ENCODE data around the gene TMCO4.
A peak's percentile ranks its signal among the peaks of the same experiment; 100 is the strongest.

The TMCO4 gene

GRCh38 chr1:19717467-19717866, 82.2 kb downstream of the TMCO4 start:
- Mint-ChIP-seq H3K4me3 (no peak overlapping the region), H3K27me3 (no peaks in the 10 kb centered on the region), H3K36me3 (peaks cover 18% of the 10 kb centered on the region), H3K9me3 (no peaks in the 10 kb centered on the region), H3K4me1 (peaks cover 7% of the 10 kb centered on the region), H3K27ac (no peak overlapping the region)
- DNase-seq (ENCODE audit: low spot score in 2 of 2) (no peak), ATAC-seq (ENCODE audit: low read depth) (no peak)

GRCh38 chr1:19715334-19716203, 84.1 kb downstream of the TMCO4 start:
- no peaks in the 10 kb centered on the region for H3K27me3 Mint-ChIP-seq
- H3K27ac Mint-ChIP-seq: no peak overlapping the region
- H3K9me3 Mint-ChIP-seq: no peaks in the 10 kb centered on the region
- no peak overlapping the region for H3K4me3 Mint-ChIP-seq
- DNase-seq (ENCODE audit: low spot score in 2 of 2) (peak; percentile 69 to 72), ATAC-seq (ENCODE audit: low read depth) (peak; percentile 99)
- peaks cover 16% of the 10 kb centered on the region for H3K36me3 Mint-ChIP-seq
- peaks cover 5% of the 10 kb centered on the region for H3K4me1 Mint-ChIP-seq

DNA sequence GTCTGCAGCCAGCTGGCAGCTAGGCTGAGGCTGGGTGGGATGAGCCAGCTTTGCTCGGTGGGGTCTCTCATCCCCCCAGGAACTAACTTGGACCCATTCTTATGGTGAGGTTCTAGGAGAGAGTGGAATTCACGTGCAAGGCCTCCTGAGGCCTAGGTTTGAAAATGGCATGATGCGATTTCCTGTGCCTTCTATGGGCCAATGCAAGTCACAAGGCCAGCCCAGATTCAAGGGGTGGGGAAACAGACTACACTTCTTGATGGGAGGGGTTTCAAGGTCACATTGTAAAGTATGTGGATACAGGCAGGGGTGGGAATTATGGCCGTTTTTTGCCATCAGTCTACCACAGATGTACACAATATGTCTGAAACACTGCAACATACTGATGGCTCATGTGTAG, 86.8 kb downstream of the TMCO4 start:
- H3K9me3 Mint-ChIP-seq: no peaks in the 10 kb centered on the region
- peaks cover 5% of the 10 kb centered on the region for H3K4me1 Mint-ChIP-seq
- no peaks in the 10 kb centered on the region for H3K27me3 Mint-ChIP-seq
- H3K4me3 Mint-ChIP-seq: no peak overlapping the region
- H3K36me3 Mint-ChIP-seq: peaks cover 19% of the 10 kb centered on the region
- H3K27ac Mint-ChIP-seq: no peak overlapping the region
- ATAC-seq (ENCODE audit: low read depth) (no peak), DNase-seq (ENCODE audit: low spot score in 2 of 2) (no peak)

DNA sequence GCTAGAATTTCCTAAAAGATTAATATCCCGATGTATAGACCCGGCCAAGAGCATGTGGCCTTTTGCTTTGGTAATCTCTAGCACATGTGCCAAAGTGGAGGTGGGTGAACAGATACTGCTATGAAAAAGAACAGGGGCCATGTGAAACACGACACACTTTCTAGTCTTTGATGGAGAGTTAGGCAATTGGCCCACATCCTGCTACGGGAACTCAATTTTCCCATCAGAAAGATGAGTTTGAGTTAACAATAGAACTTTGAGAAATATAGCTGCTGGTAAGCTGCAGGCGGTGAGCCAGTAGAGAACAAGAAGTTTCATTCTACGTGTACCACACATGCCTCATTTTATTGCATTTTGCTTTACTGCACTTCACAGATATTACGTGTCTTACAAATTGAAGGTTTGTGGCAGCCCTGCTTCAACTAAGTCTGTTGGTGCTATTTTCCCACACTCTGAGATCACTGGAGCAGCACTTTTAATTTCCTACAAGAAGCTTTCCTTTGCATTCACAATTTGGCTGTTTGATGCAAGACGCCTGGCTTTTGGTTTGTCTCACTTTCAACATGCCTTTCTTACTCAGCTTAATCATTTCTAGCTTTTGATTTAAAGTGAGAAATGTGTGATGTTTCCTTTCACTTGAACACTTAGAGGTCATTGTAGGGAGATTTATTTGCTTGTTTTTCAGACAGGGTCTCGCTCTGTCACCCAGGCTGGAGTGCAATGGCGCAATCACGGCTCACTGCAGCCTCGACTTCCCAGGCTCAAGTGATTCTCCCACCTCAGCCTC, 88.7 kb downstream of the TMCO4 start:
- no peak overlapping the region for H3K4me3 Mint-ChIP-seq
- H3K9me3 Mint-ChIP-seq: no peaks in the 10 kb centered on the region
- no peak overlapping the region for H3K27ac Mint-ChIP-seq
- peaks cover 25% of the 10 kb centered on the region for H3K36me3 Mint-ChIP-seq
- H3K27me3 Mint-ChIP-seq: no peaks in the 10 kb centered on the region
- DNase-seq (ENCODE audit: low spot score in 2 of 2) (no peak), ATAC-seq (ENCODE audit: low read depth) (no peak)
- peaks cover 5% of the 10 kb centered on the region for H3K4me1 Mint-ChIP-seq

DNA sequence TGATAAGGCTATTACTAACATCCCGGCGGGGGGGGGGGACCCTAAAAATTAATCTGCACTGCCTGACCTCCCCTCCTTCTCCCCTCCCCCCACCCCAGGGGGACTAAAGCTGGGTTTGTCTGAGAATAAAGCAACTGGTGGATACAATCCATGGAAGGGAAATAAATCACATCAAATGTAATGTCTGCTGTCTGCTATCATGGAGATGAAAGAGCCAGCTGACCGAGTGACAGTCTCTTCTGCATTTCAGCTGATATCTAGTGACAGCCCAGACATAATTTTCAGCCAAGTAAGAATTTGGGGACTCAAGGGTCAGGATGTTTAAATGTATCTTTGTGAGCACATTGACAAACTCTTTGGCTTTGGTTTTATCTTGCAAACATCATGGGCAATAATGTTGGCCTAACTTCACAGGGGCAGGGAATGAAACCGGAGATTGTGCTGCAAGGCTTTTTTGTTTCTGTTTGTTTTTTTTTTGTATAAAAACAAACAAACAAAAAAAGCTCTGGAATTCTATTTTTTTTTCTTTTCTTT, 90.4 kb downstream of the TMCO4 start:
- Mint-ChIP-seq H3K4me3 (no peak overlapping the region), H3K27ac (no peak overlapping the region), H3K4me1 (peaks cover 2% of the 10 kb centered on the region), H3K27me3 (no peaks in the 10 kb centered on the region), H3K36me3 (peaks cover 25% of the 10 kb centered on the region), H3K9me3 (no peaks in the 10 kb centered on the region)
- ATAC-seq (ENCODE audit: low read depth): no peak
- DNase-seq (ENCODE audit: low spot score in 2 of 2): no peak

DNA sequence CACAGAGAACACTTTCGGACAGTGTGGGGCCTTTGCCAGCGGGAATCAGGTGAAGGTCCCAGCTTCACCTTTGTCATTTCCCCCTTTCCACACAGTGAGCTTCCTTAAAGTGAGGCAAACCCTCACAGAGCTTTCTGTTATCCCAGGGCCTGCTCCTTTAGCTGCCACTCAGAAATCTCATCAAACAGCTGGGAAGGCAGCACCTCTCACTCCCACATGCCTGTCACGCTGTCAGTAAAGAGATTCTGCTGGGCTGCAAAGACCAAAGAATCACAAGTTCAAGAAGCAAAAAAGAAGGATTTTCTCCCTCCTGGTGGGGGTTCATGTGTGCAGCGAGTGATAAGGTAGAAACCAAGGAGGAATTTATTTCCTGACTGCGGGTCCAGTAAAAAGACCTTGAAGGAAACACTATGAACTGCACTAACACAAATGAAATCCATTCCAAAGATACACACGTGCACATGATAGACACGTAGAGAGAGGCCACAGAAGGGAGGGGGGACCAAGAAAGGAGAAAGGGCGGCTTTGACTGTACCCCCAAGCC, 91.1 kb downstream of the TMCO4 start:
- H3K27ac Mint-ChIP-seq: no peak overlapping the region
- peaks cover 23% of the 10 kb centered on the region for H3K36me3 Mint-ChIP-seq
- H3K4me1 Mint-ChIP-seq: peaks cover 2% of the 10 kb centered on the region
- ATAC-seq (ENCODE audit: low read depth): no peak
- H3K27me3 Mint-ChIP-seq: no peaks in the 10 kb centered on the region
- H3K9me3 Mint-ChIP-seq: no peaks in the 10 kb centered on the region
- no peak overlapping the region for H3K4me3 Mint-ChIP-seq
- no peak for DNase-seq (ENCODE audit: low spot score in 2 of 2)

DNA sequence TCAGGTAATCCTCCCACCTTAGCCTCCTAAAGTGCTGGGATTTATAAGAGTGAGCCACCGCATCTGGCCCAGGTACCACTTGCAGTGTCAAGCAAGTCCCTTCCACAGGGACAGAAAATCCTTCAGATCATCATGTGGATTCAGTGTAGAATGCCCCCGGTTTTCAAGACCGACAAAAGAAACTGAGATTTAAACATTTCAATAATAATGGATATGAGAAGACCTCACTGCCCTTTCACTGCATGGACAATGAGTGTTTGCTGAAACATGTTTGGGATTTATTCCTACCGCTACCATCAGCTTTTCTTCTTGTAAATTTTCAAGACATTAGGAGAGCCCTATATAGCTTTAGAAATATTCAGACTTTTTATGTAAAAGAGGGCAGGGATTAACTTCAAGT, 93.6 kb downstream of the TMCO4 start:
- Mint-ChIP-seq H3K9me3 (no peaks in the 10 kb centered on the region), H3K4me1 (peaks cover 2% of the 10 kb centered on the region), H3K27ac (no peak overlapping the region), H3K4me3 (no peak overlapping the region), H3K36me3 (peaks cover 15% of the 10 kb centered on the region), H3K27me3 (no peaks in the 10 kb centered on the region)
- ATAC-seq (ENCODE audit: low read depth) (no peak), DNase-seq (ENCODE audit: low spot score in 2 of 2) (no peak)

DNA sequence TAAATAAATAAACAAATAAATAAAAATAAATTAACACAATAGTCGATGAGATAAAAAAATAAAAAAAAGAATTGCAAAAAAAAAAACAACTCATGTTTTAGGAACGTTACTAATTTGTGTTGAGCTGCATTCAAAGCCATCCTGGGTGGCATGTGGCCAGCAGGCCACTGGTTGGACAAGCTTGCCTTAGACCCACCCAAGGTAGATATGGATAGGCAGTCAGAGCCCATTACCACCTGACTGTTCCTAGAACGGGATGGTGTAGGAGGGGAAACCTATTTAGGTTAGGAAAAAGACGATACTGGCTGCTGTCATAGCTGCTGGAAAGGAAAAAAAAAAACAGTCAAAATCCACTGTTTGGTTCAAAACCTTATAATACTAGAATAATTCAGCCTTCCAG, 94.3 kb downstream of the TMCO4 start:
- DNase-seq (ENCODE audit: low spot score in 2 of 2) (no peak), ATAC-seq (ENCODE audit: low read depth) (no peak)
- Mint-ChIP-seq H3K9me3 (no peaks in the 10 kb centered on the region), H3K4me1 (peaks cover 2% of the 10 kb centered on the region), H3K4me3 (no peak overlapping the region), H3K27me3 (no peaks in the 10 kb centered on the region), H3K36me3 (peaks cover 16% of the 10 kb centered on the region), H3K27ac (no peak overlapping the region)

DNA sequence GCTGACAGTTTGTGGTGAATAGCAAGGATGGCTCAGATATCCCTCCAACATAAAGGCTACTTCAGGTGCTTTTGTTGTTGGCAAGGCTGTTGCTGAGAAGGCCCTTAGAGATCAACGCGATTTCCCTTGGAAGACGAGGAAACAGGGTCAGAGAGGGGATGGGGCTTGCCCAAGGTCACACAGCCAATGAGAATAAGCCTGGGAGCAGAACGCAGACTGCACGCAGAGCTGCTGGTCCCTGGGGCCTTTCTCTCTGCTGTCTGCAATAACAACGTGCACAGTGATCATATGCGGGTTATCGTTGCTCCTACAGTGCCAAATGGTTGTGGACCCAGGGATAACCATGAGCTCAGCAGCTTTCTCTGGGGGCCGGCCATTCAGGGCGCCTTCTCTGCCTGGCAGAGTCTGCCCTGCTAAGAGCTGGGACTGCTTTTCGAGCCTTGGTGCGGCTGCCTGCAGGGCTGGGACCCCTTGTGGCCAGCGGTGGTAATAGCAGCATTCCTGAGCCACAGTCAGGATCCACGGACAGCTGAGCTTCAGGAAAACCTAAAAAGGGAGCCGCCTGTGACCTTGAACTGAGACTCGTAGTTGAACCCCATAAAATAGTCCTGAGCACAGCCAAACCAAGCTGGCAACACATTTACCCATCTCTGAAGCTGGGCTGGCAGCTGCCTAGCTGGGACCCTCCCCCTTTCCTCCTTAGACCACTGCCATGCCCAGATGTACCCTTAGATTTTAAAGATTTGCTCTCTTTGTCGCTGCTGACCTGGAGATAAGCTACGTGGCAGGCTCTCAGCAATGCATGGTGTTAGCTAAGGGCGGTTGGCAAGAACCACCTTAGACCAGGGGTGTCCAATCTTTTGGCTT, 95.2 kb downstream of the TMCO4 start:
- Mint-ChIP-seq H3K36me3 (peaks cover 18% of the 10 kb centered on the region), H3K27ac (no peak overlapping the region), H3K4me3 (no peak overlapping the region), H3K9me3 (no peaks in the 10 kb centered on the region), H3K4me1 (peaks cover 2% of the 10 kb centered on the region), H3K27me3 (no peaks in the 10 kb centered on the region)
- ATAC-seq (ENCODE audit: low read depth) (peak; percentile 58), DNase-seq (ENCODE audit: low spot score in 2 of 2) (peak; percentile 26 to 39)

DNA sequence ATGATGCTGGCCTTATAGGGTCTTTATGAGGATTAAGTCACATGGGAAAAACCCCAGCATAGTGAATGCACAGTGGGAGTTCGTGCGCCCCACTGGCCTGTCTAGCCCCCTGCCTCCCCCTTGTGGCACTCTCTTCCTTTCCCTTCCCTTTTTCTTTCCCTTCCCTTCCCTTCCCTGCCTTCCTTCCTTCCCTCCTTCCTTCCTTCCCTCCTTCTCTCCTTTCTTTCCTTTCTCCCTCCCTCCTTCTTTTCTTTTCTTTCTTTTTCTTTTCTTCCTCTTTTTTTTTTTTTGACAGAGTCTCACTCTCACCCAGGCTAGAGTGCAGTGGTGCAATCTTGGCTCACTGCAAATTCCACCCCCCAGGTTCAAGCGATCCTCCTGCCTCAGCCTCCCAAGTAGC, 96.4 kb downstream of the TMCO4 start:
- peaks cover 6% of the 10 kb centered on the region for H3K4me1 Mint-ChIP-seq
- no peak overlapping the region for H3K4me3 Mint-ChIP-seq

GRCh38 chr1:19700079-19700777, 99.5 kb downstream of the TMCO4 start:
- ATAC-seq (ENCODE audit: low read depth) (no peak), DNase-seq (ENCODE audit: low spot score in 2 of 2) (no peak)
- H3K27ac Mint-ChIP-seq: no peak overlapping the region
- no peak overlapping the region for H3K4me3 Mint-ChIP-seq
- no peaks in the 10 kb centered on the region for H3K9me3 Mint-ChIP-seq
- peaks cover 10% of the 10 kb centered on the region for H3K4me1 Mint-ChIP-seq
- H3K27me3 Mint-ChIP-seq: no peaks in the 10 kb centered on the region
- H3K36me3 Mint-ChIP-seq: peaks cover 18% of the 10 kb centered on the region

More for the DNA sequence above, 96.4 kb downstream of the TMCO4 start:
- ATAC-seq (ENCODE audit: low read depth): no peak
- no peaks in the 10 kb centered on the region for H3K27me3 Mint-ChIP-seq
- H3K27ac Mint-ChIP-seq: no peak overlapping the region
- DNase-seq (ENCODE audit: low spot score in 2 of 2): no peak
- H3K36me3 Mint-ChIP-seq: peaks cover 14% of the 10 kb centered on the region
- H3K9me3 Mint-ChIP-seq: no peaks in the 10 kb centered on the region

- peaks cover 8% of the 10 kb centered on the region for H3K4me1 Mint-ChIP-seq
- no peaks in the 10 kb centered on the region for H3K9me3 Mint-ChIP-seq
- peak overlapping the region; percentile 49 for H3K27ac Mint-ChIP-seq
- DNase-seq (ENCODE audit: low spot score in 2 of 2) (no peak), ATAC-seq (ENCODE audit: low read depth) (peak; percentile 81)
- H3K27me3 Mint-ChIP-seq: no peaks in the 10 kb centered on the region
- no peak overlapping the region for H3K4me3 Mint-ChIP-seq
- H3K36me3 Mint-ChIP-seq: peaks cover 25% of the 10 kb centered on the region
These were observed 101.5 kb downstream of the TMCO4 start for GRCh38 chr1:19698181-19698580.

- Mint-ChIP-seq H3K9me3 (peaks cover under 1% of the 10 kb centered on the region), H3K36me3 (peaks cover 29% of the 10 kb centered on the region), H3K27me3 (no peaks in the 10 kb centered on the region), H3K27ac (no peak overlapping the region), H3K4me3 (no peak overlapping the region), H3K4me1 (peaks cover 8% of the 10 kb centered on the region)
- DNase-seq (ENCODE audit: low spot score in 2 of 2): no peak
- no peak for ATAC-seq (ENCODE audit: low read depth)
These were observed 102.9 kb downstream of the TMCO4 start for GRCh38 chr1:19696820-19697219.
